Measurements from ENCODE around the gene INTS1. TPM values are rescaled to one million over a fixed set of nuclear protein-coding genes. Genes with fewer than 3 reads are reported as not detected.

The INTS1 gene
- total and polyA plus RNA-seq, 10 of the 15 experiments (the other 5 are each of a cell fraction or from before 2014, with no cell fraction given), result 0.52 to 89.0 (median 15.1) TPM

DNA sequence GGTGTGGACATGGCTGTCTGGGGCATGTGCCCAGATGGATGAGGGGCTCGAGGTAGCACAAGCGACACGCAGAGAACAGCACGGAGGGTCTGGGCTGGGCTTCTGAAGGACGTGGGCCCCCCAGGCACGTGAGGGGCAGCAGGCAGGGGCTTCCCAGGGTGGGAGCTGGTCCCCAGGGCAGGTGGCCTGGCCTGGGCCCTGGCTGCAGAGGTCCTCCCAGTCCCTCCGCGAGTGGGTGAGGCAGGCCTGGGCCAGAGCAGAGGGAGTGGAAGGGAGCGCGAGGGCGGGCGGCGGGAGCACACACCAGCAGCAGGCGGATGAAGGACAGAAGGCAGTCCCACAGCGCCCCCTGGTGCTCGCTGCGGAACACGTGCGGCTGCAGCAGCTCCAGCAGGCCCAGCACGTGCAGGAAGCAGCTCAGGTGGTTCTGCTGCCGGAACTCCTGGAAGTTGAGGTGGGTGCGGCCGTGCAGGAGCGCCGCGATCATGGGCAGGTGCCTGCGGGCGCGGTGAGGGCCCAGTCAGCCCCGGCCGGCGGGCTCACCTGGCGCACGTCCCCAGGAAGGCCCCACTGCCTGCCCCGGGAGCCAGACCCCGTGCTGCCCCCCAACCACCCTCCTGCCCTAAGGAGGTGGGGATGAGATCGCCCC lies 30.2 kb downstream of the INTS1 start (continued):
- TF ChIP-seq E2F4 (IDR thresholded peaks at IDR 0.05; ENCODE audit: low read depth, low read length) (0 out of 2 replicates have a peak, but pooled peaks have one; percentile 22), ZBTB40 (IDR thresholded peaks at IDR 0.05; ENCODE audit: borderline replicate concordance) (no peak), BCL11A (IDR thresholded peaks at IDR 0.05; ENCODE audit: low read depth, low read length) (no peak), MYC (IDR thresholded peaks at IDR 0.05; ENCODE audit: insufficient read depth, insufficient read length, insufficient replicate concordance, low read length, severe bottlenecking) (peak; percentile 69), ATF7 (IDR thresholded peaks at IDR 0.05; ENCODE audit: low read depth) (no peak), SPI1 (IDR thresholded peaks at IDR 0.05; ENCODE audit: borderline replicate concordance, insufficient read depth, low read depth, low read length) (no peak), ZNF24 (IDR thresholded peaks at IDR 0.05) (no peak), EGR1 (IDR thresholded peaks at IDR 0.05; ENCODE audit: borderline replicate concordance in 1 of 2, low read depth in 2 of 2, low read length in 2 of 2) (no peak), ZNF207 (IDR thresholded peaks at IDR 0.05; ENCODE audit: borderline replicate concordance) (0 out of 2 replicates have a peak, but pooled peaks have one; percentile 30), HDGF (IDR thresholded peaks at IDR 0.05) (0 out of 2 replicates have a peak, but pooled peaks have one; percentile 62), MTA3 (IDR thresholded peaks at IDR 0.05; ENCODE audit: borderline replicate concordance, low read length) (no peak), CBX3 (IDR thresholded peaks at IDR 0.05; ENCODE audit: borderline replicate concordance, low read depth) (no peak), E4F1 (IDR thresholded peaks at IDR 0.05; ENCODE audit: borderline replicate concordance, partially characterized antibody) (no peak)
- TF ChIP-seq, protein P1, sequence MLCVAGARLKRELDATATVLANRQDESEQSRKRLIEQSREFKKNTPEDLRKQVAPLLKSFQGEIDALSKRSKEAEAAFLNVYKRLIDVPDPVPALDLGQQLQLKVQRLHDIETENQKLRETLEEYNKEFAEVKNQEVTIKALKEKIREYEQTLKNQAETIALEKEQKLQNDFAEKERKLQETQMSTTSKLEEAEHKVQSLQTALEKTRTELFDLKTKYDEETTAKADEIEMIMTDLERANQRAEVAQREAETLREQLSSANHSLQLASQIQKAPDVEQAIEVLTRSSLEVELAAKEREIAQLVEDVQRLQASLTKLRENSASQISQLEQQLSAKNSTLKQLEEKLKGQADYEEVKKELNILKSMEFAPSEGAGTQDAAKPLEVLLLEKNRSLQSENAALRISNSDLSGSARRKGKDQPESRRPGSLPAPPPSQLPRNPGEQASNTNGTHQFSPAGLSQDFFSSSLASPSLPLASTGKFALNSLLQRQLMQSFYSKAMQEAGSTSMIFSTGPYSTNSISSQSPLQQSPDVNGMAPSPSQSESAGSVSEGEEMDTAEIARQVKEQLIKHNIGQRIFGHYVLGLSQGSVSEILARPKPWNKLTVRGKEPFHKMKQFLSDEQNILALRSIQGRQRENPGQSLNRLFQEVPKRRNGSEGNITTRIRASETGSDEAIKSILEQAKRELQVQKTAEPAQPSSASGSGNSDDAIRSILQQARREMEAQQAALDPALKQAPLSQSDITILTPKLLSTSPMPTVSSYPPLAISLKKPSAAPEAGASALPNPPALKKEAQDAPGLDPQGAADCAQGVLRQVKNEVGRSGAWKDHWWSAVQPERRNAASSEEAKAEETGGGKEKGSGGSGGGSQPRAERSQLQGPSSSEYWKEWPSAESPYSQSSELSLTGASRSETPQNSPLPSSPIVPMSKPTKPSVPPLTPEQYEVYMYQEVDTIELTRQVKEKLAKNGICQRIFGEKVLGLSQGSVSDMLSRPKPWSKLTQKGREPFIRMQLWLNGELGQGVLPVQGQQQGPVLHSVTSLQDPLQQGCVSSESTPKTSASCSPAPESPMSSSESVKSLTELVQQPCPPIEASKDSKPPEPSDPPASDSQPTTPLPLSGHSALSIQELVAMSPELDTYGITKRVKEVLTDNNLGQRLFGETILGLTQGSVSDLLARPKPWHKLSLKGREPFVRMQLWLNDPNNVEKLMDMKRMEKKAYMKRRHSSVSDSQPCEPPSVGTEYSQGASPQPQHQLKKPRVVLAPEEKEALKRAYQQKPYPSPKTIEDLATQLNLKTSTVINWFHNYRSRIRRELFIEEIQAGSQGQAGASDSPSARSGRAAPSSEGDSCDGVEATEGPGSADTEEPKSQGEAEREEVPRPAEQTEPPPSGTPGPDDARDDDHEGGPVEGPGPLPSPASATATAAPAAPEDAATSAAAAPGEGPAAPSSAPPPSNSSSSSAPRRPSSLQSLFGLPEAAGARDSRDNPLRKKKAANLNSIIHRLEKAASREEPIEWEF (IDR thresholded peaks at IDR 0.05; ENCODE audit: insufficient replicate concordance, low read depth, low read length), result no peak

Measured in GM12878 (cell line).